B cell (primary cell): ENCODE results near the gene MPZL3. TPM values are rescaled to one million over a fixed set of nuclear protein-coding genes. Genes with fewer than 3 reads are reported as not detected.

Experiments
- ATAC-seq: fragments of 200-7000 bp; cut with Tn5 transposase; one replicate; pipeline ENCODE4 v1.10.0; 2021; ENCODE audit warnings: low read depth, mild to moderate bottlenecking, moderate number of reproducible peaks, moderate library complexity
- CTCF ChIA-PET: fragments of 350-600 bp; sonication (Branson Sonifier 250); formaldehyde crosslinking; loops from one replicate; lab custom pipeline; 2021; ENCODE audit warnings: antibody characterized with exemption, inconsistent platforms; lab: Charles Lee
- POLR2A ChIA-PET: fragments of 350-600 bp; sonication (Branson Sonifier 250); formaldehyde crosslinking; loops from one replicate; lab custom pipeline; 2021; ENCODE audit warnings: antibody characterized with exemption; lab: Charles Lee
- DNase-seq: peaks from one replicate; pipeline ENCODE4 v3.0.0; 2013
- H2AFZ ChIP-seq: 2 replicates; pipeline ENCODE4 v1.6.1; 2012; ENCODE audit warnings: mild to moderate bottlenecking, low read depth, low read length; ENCODE audit not compliant: insufficient read depth, poor library complexity, severe bottlenecking
- H3K27ac ChIP-seq, 2 donors: 1 replicate in 1 of 2; 2 replicates in 1 of 2; pipeline ENCODE4 v1.5.1; 2012 to 2013; ENCODE audit warnings: low read length in 2 of 2, mild to moderate bottlenecking in 2 of 2, moderate library complexity in 1 of 2
- H3K27me3 ChIP-seq, 4 experiments: fragments of 200-600 bp in 1 of 4; sonication (generic) in 1 of 4; replicated peaks in 1 of 4; 1 replicate in 2 of 4; 2 replicates in 2 of 4; pipeline versions ENCODE4 v1.6.1 to v1.7.0; 2013 to 2016; ENCODE audit warnings: low read length in 3 of 4, mild to moderate bottlenecking in 2 of 4, mixed read lengths in 1 of 4, moderate library complexity in 1 of 4; ENCODE audit not compliant: insufficient read depth in 4 of 4, control insufficient read depth in 3 of 4; ENCODE audit errors: control extremely low read depth in 1 of 4
- H3K36me3 ChIP-seq, 2 experiments: replicated peaks in 1 of 2; 1 replicate in 1 of 2; 2 replicates in 1 of 2; pipeline versions ENCODE4 v1.6.1 to v1.7.1; 2013; ENCODE audit warnings: low read length in 1 of 2; ENCODE audit not compliant: insufficient read depth in 2 of 2, control insufficient read depth in 1 of 2; ENCODE audit errors: control extremely low read depth in 1 of 2, extremely low read depth in 1 of 2
- H3K4me1 ChIP-seq, 2 donors: fragments of 200-600 bp in 1 of 2; sonication (generic) in 1 of 2; 1 replicate in 1 of 2; 2 replicates in 1 of 2; pipeline versions ENCODE4 v1.5.1 to v1.6.1; 2013 to 2017; ENCODE audit warnings: low read length in 2 of 2; ENCODE audit not compliant: control insufficient read depth in 2 of 2, insufficient read depth in 2 of 2
- H3K4me2 ChIP-seq: replicated peaks from 2 replicates; pipeline ENCODE3; 2012; ENCODE audit warnings: mild to moderate bottlenecking, low read depth, low read length; ENCODE audit not compliant: poor library complexity, severe bottlenecking
- H3K4me3 ChIP-seq, 5 experiments: fragments of 200-600 bp in 1 of 5; sonication (generic) in 1 of 5; 1 replicate in 3 of 5; 2 replicates in 2 of 5; pipeline versions ENCODE4 v1.5.1 to v1.7.0; 2011 to 2016; ENCODE audit warnings: low read length in 4 of 5, mild to moderate bottlenecking in 4 of 5, low read depth in 2 of 5, control low read depth in 1 of 5, moderate library complexity in 1 of 5; ENCODE audit not compliant: insufficient read depth in 1 of 5; ENCODE audit errors: control extremely low read depth in 1 of 5, extremely low read depth in 1 of 5
- H3K79me2 ChIP-seq: fragments of 200-600 bp; sonication (generic); one replicate; pipeline ENCODE4 v1.6.0; 2016; ENCODE audit warnings: low read length; ENCODE audit not compliant: control insufficient read depth, insufficient read depth
- H3K9ac ChIP-seq: fragments of 200-600 bp; sonication (generic); 2 replicates; pipeline ENCODE4 v1.6.1; 2017; ENCODE audit warnings: mild to moderate bottlenecking, low read length, moderate library complexity
- H3K9me3 ChIP-seq, 3 donors: one replicate each; pipeline versions ENCODE4 v1.6.1 to v1.7.1; 2013; ENCODE audit warnings: low read length in 2 of 3; ENCODE audit not compliant: control insufficient read depth in 2 of 3, insufficient read depth in 1 of 3; ENCODE audit errors: control extremely low read depth in 1 of 3
- H4K20me1 ChIP-seq: 2 replicates; pipeline ENCODE4 v1.6.0; 2012; ENCODE audit warnings: mild to moderate bottlenecking, low read length; ENCODE audit not compliant: insufficient read depth, control insufficient read depth, poor library complexity, severe bottlenecking
- H3K27ac Mint-ChIP-seq: one replicate; pipeline ENCODE4 v1.8.0; 2021; ENCODE audit warnings: mixed read lengths
- H3K27me3 Mint-ChIP-seq: one replicate; pipeline ENCODE4 v1.8.0; 2021; ENCODE audit warnings: mixed read lengths
- H3K4me1 Mint-ChIP-seq: one replicate; pipeline ENCODE4 v1.8.0; 2021; ENCODE audit warnings: mixed read lengths
- H3K4me3 Mint-ChIP-seq: one replicate; pipeline ENCODE4 v1.8.0; 2021; ENCODE audit warnings: mixed read lengths
- H3K9me3 Mint-ChIP-seq: one replicate; pipeline ENCODE4 v1.8.0; 2022; ENCODE audit warnings: mixed read lengths; ENCODE audit not compliant: insufficient read depth
- CTCF ChIP-seq: fragments of 200-600 bp; IDR thresholded peaks from one replicate; pipeline ENCODE4 v1.8.0; 2022; ENCODE audit warnings: antibody characterized with exemption, mild to moderate bottlenecking
- EZH2 ChIP-seq: IDR thresholded peaks from 2 replicates; pipeline ENCODE4 v1.6.1; 2012; ENCODE audit warnings: borderline replicate concordance, low read depth, mild to moderate bottlenecking, moderate library complexity, low read length; ENCODE audit not compliant: insufficient read depth, poor library complexity, severe bottlenecking
- WGBS: methylation state at CpG from one replicate; pipeline ENCODE4 v1.1.5; 2013; ENCODE audit warnings: missing lambda C conversion rate; ENCODE audit not compliant: insufficient coverage; 5-methylcytosine and 5-hydroxymethylcytosine counted together
- intact Hi-C: fragments of 100-400 bp; cut with micrococcal nuclease; formaldehyde crosslinking; loops from one replicate; pipeline ENCODE4 v1.10.0; 2022
- polyA plus RNA-seq: library from polyadenylated mRNA; depleted of rRNA; stranded (reverse); fragments of >200 nt; gene quantifications from 2 replicates; pipeline ENCODE4 v1.2.3, GENCODE V29; 2012
- total RNA-seq, 2 donors: library from RNA; stranded (reverse); fragments of 120-200 nt in 1 of 2; gene quantifications; 1 replicate in 1 of 2; 2 replicates in 1 of 2; pipeline versions ENCODE4 v1.2.3 to v1.2.4, GENCODE V29; 2013 to 2022

Gene MPZL3
- total and polyA plus RNA-seq, 2 donors (not counting 1 experiment from before 2014, with no cell fraction given) = 1.4 to 4.2 TPM

- Histone ChIP-seq H3K9me3 (no peaks in the 10 kb centered on the region), H3K27ac (no peak overlapping the region), H2AFZ (no peak overlapping the region), H3K27me3 (peaks cover 0 to 37% (median 26%) of the 10 kb centered on the region in 4 experiments), H3K9ac (no peak overlapping the region), H3K79me2 (no peaks in the 10 kb centered on the region), H3K36me3 (no peaks in the 10 kb centered on the region), H3K4me2 (no peak overlapping the region), H4K20me1 (no peaks in the 10 kb centered on the region), H3K4me3 (no peak overlapping the region), H3K4me1 (no peaks in the 10 kb centered on the region)
- WGBS = 100% methylated on average over 2 of the region's 2 CpGs
- CTCF ChIA-PET = no interaction called here
- ATAC-seq = no peak
- no peaks in the 10 kb centered on the region for H3K4me1 Mint-ChIP-seq
- TF ChIP-seq EZH2 = no peak
- TF ChIP-seq CTCF = no peak
- DNase-seq = no peak
- POLR2A ChIA-PET = no interaction called here
- H3K4me3 Mint-ChIP-seq = no peak overlapping the region
- intact Hi-C loops = no loop called here
- no peaks in the 10 kb centered on the region for H3K9me3 Mint-ChIP-seq
- peaks cover 58% of the 10 kb centered on the region for H3K27me3 Mint-ChIP-seq
- no peak overlapping the region for H3K27ac Mint-ChIP-seq
Observed at GRCh38 chr11:118272001-118272400, 19.8 kb upstream of the MPZL3 start.

- Mint-ChIP-seq H3K9me3 (no peaks in the 10 kb centered on the region), H3K4me3 (no peak overlapping the region), H3K4me1 (peaks cover 10% of the 10 kb centered on the region), H3K27ac (no peak overlapping the region), H3K27me3 (peaks cover 59% of the 10 kb centered on the region)
- Histone ChIP-seq H3K27ac (no peak overlapping the region), H3K4me2 (no peak overlapping the region), H2AFZ (no peak overlapping the region), H3K79me2 (no peaks in the 10 kb centered on the region), H3K27me3 (peaks cover 0 to 44% (median 40%) of the 10 kb centered on the region in 4 experiments), H3K36me3 (no peaks in the 10 kb centered on the region), H3K4me3 (no peak overlapping the region), H4K20me1 (no peaks in the 10 kb centered on the region), H3K4me1 (peaks cover 9 to 11% of the 10 kb centered on the region in 2 donors), H3K9me3 (no peaks in the 10 kb centered on the region), H3K9ac (no peak overlapping the region)
- WGBS = no CpG with 5 or more reads among the region's 4 CpGs
- no peak for TF ChIP-seq EZH2
- no peak for TF ChIP-seq CTCF
- DNase-seq = no peak
- POLR2A ChIA-PET = no interaction called here
- no peak for ATAC-seq
- CTCF ChIA-PET = interaction anchor here (1.0 to 1.4 kb wide), 3 partner anchors 16 to 69 kb away, joined by 4 to 12 read pairs (median 4); partner anchors contain the start of gene MPZL3
- intact Hi-C loops = loop anchor here (5.0 kb wide), 1 partner anchor 40 kb away; the partner anchor contains the start of gene JAML
Observed at GRCh38 chr11:118267486-118267885, 15.3 kb upstream of the MPZL3 start.
